Measurements from ENCODE around the gene IL22RA1.

- no peak for TF ChIP-seq XRCC5 (IDR thresholded peaks at IDR 0.05; ENCODE audit: low read depth, low read length)
- no peak for TF ChIP-seq RFX5 (IDR thresholded peaks at IDR 0.05; ENCODE audit: low read depth, low read length)
- no peak for TF ChIP-seq CTCF (IDR thresholded peaks at IDR 0.05 in 2 of 3, conservative IDR thresholded peaks at IDR 0.05 in 1 of 3; ENCODE audit: insufficient read depth in 2 of 3, low read depth in 1 of 3, low read length in 3 of 3)
- no peak for TF ChIP-seq EZH2 (IDR thresholded peaks at IDR 0.05; ENCODE audit: borderline replicate concordance, low read depth, low read length)
Observed at GRCh38 chr1:24161270-24161669, 18.3 kb upstream of the IL22RA1 start.

Measured in K562 (cell line).